Stimulated activated CD8-positive, alpha-beta memory T cell treated with anti-CD3 and anti-CD28 coated beads, Interleukin-7, amount 100 ng/mL, for 4 hours (primary cell): ENCODE data around the gene PDE4D.
"Not testable (repeated sequence)": the region's sequence is repeated elsewhere in the genome, so short reads cannot be mapped to it uniquely, and the experiment has no call there.

Source experiments
- DNase-seq, 2 donors: peaks; one replicate each; pipeline ENCODE4 v3.0.0-alpha.2; 2020; ENCODE audit warnings: low read depth in 2 of 2

Gene PDE4D

DNA sequence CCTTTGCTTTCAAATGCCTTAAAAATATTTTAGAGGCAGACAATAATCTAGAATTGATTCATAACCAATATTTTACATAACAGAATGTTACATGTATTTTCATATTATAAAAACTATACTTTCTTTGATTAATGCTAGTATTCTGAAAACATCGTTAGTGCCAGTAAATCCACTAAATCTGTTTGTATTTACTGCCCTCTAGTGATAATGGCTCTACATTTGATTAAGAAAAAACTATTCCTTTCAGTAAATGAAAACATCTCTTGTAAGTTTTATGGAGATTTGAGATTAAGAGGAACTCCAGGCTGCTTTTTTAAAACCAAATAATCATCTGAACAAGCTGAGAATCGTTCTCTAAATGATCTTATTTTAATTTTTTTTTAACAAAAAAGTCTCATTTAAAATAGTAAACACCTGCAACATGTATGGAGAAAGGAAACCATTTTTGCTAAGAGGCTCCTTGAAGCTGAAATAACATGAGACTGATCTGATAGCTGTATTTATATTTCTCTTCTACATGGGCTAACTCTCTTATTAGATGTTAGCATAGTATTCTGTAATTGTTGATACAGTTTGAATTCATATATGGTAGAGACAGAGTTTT, 886.0 kb downstream of the PDE4D start:
- no peak for DNase-seq

DNA sequence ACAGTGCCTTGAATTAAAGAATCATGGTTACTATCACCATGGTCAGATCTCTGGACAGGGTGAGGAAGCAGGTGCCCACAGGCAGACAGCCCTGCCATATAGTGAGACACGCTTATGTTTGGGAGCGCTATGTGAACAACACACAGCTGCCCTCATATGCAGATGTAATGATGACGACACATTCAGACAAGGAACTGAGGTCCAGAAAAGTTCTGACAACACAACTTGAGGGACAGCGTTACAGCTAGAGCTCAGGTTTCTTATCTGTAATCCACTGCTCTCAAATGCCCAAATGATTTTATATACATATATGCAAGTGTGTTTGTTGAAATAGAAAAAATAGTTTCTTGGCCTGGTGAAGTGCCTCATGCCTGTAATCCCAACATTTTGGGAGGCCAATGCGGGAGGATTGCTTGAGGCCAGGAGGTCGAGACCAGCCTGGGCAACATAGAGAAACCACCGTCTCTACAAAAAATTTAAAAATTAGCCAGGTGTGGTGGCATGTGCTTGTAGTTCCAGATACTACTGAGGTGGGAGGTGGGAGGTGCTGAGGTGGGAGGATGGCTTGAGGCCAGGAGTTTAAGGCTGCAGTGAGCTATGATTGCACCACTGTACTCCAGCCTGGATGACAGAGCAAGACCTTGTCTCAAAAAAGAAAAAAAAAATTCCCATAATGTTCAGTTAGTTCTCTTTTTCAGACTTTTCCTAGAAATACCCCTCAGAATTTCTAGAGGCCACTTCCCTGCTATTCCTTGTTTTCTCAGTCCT, 887.4 kb downstream of the PDE4D start:
- DNase-seq, result no peak

DNA sequence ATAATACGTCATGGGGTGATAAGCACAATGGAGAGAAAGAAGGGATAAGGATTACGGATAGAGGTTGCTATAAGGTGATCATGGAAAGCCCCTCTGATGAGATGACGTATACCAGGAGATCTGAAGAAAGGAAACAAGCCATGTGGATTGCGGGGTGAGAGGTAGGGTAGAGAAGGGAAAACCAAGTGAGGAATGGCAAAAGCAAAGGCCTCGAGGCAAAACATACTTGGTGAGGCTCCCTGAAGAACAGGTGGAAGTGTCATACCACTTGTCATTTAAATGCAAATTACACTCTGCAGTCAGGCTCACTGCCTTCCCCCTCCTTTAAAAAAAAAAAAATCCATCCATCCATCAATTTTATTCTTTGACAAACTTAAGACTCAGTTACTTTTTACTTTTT, 889.9 kb downstream of the PDE4D start:
- DNase-seq, result no peak

DNA sequence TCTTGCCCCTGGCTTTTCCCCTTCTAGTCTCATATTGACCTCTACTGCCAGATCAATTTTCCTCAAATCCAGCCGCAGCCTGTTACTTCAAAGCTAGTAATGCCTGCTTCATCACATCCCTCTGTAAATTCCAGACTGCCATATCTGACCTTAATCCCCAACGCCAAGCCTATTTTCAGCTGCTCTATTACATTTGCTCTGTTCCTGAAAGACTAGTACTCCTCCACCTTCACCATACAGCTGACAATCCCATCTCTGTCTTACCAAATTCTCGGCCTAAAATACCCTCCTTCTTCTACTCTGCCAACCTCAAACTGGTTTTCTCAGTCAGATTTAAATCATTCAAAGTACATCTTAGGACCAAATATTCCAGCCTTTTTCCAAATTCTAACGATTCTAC, 890.4 kb downstream of the PDE4D start:
- no peak for DNase-seq

DNA sequence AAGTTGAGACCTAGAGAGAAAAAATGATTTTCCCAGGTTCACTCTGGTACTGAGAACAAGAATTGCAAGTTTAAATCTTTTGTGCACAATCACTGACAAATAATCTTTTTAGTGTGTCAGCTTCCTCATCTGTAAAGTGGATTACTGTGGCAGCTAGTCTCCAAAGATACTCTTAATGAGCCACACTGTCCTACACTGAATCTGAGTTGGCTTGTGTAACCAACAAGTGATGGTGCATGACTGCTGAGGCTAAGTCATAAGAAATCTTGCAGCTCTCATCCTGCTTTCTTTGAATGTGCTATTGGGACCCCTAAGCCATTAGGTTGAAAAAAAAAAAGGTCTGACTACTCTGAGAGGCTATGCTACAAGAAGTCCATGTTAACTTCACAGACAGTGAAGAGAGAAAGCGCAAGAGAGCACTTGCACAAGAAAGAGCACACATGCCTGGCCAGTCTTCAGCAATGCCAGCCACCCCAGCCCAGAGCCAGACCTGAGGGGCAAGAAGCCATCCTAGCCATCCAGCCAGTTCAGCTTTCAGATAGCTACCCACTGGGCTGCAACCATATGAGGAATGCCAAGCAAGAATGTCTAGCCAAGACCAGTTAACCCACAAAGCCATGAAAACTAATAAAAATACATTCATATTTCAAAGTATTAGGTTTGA, 891.2 kb downstream of the PDE4D start:
- DNase-seq, result no peak

DNA sequence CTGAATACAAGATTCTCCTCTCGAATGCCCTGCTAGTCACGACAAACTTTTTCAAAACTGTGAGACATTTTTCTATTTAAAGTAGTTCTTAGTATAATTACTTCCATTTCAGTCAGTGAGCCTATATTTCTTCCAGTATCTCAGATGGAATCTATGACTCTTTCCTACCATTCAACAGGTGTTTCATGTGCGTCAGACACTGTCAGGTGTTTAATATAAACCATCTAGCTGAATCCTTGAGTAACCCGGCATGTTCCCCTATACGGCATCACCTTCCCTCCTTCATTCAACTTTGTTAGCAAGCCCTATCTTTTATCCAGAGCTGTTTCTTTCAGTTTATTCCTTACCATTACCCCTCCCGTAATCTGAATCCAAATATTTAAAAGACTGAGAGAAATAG, 891.8 kb downstream of the PDE4D start:
- no peak for DNase-seq

DNA sequence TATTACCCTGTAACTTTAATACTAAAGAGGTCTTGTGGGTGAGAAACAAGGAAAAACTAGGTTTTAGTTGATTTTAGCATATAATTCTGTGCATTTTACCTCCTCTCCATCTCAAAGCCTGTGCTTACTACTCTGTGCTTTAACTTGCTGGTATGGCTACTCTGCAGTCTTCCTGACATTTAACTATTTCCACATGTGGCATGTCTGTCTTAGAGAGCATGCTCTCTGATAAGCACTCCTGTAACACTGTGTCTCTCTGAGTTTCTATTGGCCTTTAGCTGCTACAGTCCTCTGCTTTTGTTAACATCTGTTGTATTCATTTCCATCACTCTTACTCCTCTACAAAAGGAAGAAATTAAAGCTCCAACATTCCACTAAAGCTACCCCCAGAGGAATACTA, 892.4 kb downstream of the PDE4D start:
- no peak for DNase-seq

DNA sequence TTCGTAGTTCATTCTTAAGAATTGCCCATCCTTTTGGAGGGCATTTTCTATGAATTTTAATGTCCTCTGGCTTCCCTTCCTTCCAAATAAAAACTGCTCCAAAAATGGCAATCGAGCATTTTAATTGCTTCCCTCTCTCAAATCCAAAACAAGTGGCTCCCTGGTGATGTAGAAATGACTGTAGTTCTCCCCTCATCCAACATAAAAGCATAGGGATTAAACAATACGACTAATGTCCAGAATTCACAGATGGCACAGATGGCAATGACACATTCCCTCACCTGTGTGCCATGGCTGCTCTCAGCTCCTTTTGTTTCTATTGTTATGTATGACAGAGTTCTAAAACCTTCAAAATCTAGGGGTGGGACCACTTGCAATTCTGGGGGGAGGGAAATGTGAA, 893.3 kb downstream of the PDE4D start:
- no peak for DNase-seq

DNA sequence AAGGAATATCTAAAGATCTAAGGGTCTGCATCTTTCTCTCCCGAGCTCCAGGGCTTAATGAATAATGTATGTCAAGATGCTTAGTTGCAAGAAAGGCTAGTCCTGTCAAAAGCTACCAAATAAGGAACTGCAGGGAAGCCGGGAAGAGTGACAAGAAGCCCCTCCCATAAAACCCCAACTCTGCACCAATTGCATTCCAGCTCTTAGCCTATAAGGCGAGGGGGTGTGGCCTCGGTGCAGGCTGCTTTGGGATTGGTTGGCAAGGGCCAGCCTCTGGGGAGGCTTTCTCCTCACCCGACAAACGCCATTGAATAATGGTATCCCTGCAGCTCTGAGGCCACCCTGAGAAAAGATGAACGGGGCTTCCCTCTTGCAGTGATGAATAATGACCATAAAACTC, 893.7 kb downstream of the PDE4D start:
- DNase-seq, result no peak

DNA sequence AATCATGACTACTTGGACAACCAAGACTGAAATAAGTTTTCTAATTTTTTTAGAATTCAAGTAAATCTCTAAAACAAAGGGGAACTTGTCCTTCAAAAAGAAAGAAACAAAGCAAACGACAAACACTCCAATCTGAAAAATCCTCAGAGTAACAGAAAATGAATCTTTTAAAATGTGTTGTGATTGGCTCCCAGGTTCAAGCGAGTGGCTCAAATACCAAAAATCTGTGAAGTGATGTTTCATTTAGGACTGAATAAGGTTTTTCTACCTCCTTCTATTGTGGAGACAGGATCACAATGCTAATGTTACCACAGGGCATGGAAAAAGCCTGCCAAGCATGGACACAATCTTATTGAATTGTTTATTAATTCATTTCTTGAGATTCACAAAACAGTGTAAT, 895.0 kb downstream of the PDE4D start:
- no peak for DNase-seq

DNA sequence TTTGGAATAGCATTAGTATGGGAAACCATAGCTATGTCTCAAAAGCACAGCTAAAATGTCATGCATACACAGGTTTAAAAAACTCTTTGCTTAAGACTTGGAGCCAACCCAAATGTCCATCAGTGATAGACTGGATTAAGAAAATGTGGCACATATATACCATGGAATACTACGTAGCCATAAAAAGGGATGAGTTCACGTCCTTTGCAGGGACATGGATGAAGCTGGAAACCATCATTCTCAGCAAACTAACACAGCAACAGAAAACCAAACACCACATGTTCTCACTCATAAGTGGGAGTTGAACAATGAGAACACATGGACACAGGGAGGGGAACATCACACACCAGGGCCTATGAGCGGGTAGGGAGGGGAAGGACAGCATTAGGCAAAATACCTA, 897.7 kb downstream of the PDE4D start:
- not testable (repeated sequence) for DNase-seq

DNA sequence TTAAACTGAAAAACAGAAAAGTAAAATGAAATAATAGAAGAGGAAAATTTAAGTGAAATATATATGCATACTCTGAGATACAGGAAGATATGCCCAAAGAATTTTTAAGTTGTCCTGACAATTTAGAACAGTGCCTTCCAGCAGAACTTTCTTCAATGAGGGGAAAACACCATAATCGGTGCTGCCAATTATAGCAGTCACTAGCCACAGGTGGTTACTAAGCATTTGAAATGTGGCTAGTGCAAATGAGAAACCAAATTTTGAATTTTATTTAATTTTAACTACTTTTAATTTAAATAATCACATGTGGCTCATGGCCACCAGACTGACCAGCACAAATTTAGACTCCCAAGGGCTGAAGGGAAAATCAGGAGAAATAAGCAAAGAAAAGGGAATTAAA, 900.1 kb downstream of the PDE4D start:
- DNase-seq, result no peak

DNA sequence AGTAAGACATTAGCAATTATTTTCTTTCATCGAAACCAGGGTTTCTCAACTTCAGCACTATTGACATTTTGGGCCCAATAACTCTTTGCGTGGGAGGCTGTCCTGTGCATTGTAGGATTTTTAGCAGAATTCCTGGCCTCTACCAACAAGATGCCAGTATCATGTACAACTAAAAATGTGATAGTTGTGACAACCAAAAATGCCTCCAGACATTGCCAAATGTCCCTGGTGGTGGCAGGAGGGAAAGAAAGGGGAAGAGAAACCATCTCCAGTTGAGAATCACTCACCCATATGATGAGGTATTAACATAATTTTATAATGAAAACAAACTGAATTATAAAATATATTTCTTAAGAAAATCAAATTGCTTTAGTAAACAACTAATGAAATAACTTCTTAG, 904.6 kb downstream of the PDE4D start:
- DNase-seq, result no peak

DNA sequence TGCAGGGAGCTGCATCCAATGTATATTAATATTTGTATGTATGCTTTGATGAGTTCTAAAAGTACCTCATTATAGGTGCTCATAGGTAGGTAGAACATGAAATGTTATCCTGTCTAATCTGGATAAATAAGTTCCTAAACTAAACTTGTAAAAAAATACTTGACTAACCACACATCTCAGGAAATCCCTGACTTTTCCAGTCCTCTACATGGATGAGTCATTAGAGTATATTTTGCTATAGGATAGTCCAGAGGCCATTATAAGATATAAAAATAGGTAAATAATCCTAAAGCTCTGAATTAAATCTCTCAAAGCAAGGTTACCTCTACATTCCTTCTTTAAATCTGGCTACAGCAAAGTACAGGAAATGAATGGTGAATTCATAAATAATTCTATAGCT, 906.3 kb downstream of the PDE4D start:
- no peak for DNase-seq

DNA sequence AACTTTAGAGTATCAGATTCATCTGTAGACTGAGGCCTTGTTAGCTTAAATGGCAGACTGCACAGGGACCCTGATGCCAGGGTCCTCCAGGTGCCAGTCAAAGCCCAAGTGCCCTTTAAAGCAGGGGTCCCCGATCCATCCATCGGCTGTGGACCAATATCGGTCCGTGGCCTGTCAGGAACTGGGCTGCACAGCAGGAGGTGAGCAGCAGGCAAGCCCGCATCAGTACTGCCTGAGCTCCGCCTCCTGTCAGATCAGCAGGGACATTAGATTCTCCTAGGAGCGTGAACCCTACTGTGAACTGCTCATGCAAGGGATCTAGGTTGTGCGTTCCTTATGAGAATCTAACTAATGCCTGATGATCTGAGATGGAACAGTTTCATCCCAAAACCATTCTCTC, 907.2 kb downstream of the PDE4D start:
- DNase-seq, result no peak

DNA sequence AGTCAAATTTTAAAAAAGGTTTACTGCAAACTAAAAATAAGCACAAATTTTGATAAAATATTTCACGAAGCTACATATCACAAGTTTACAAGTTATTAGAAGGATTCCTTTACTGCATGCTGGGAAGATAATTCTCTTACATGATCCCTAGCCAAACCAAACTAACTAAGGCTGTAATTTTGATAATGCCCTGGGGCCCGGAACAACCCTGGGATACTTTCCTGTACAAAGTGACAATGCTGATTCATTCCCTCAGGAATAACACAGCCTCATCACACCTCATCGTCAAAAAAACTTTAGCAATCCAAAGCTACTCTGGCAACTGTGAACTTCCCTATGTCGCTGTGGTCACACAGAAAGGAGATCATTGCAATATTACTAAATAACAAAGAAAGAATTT, 907.8 kb downstream of the PDE4D start:
- DNase-seq, result no peak

DNA sequence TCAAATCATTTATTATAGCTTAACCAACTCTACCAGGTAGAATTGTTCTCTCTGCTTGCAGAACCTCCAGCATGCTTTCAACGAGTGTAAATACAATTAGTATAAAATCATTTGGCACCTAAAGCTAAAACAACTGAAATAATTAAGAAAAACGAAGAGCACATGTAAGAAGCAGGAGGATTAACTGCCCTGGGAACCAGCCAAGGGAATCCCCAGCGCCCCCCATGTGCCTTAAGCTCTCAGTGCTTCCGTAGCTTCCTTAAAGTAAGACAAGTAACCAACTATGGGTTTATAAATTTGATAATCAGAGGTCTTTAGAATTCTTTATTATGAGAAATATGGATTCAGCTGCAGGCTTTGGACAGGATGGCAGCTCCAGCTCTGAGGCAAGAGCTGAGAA, 908.2 kb downstream of the PDE4D start:
- DNase-seq, result no peak

DNA sequence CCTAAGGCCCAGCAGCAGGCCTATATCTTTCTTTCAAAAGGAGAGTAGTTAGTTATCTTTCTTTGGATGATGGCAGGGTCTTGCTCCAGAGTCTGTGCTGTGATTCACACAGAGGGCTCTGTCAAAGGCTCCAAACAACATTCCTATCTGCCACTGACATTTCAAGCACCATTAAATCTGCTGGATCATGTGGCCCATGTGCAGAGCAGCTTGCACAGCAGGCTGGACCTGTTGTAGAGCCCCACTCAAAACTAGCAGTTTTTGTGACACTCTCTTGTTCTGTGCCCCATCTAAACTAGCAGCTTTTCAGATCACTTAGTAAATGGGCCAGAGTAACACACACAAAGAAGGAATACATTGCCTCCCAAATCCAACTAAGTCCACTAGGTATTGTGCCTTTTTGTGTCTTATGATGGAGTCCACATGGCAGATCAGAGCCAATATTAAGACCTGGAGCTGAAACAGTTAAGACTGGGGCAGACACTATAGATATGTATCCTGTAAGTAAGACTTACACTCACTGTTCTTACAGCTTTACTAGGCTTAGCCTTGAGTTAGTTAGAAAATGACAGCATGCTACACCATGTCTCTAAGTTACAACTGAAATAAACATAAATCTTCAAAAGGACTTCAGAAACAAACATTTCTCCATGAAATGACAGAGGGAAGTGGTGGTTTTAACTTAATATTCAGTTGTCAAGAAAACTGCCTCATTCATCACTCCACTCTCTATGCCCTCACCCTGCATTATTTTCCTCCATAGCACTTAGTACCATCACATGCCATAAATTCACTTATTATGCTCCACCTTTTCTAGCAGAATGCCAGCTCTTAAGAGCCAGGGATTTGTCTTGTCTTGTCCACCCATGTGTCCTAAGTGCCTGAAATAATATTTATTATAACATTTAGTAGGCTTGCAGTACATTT, 909.7 kb downstream of the PDE4D start:
- DNase-seq, result no peak

DNA sequence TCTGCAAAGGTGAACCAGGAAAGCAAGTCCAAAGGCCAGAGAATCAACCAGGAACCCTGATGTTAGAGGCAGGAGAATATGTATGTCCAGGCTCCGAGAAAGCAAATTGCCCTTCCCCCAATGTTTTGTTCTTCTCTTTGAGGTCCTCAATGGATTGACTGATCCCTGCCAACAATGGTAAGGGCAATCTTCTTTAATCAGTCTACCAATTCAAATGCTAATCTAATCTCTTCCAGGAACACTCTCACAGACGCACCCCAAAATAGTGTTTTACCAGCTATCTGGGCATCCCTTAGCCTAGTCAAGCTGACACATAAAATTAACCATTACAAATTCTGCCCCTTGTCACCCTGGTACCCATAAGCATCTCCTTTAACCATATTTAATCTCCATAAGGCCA, 912.6 kb downstream of the PDE4D start:
- no peak for DNase-seq

DNA sequence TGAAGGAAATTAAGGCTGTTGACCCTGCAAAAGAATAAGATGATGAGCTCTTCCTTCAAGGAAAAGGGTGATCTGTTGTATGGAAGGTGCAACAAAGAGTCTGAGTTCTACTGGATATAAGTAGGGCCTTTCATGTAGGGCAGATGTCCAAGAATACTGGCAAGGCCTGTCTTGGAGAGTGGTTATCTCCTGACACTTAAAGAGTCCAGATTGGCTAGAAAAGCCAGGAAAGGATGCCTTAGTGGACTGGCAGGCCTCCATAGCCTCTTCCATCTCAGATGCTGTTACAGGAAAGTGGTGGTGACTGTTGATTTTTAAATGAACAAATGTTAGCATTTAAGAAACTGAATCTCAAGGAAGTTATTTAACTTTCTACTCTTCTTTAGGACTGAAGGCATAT, 914.4 kb downstream of the PDE4D start:
- no peak for DNase-seq

DNA sequence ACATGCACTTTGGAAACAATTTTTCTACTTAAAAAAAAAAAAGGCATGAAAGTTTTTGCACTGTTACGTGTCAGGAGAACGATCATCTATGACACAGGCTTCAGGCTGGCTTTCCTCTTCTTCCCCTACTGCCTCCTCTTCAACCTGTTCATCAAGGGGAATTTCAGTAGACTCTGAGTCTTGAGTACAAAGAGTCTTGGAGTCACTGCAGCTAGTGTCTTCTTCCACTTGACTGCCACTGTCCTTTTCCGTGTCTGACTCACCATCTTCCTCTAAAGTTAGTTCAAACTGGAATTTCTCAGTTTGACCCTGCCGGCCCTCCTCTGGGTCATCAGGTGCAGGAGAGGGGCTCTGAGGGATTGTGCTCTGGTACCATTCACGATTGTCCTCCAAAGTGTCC, 918.9 kb downstream of the PDE4D start:
- DNase-seq, result no peak

DNA sequence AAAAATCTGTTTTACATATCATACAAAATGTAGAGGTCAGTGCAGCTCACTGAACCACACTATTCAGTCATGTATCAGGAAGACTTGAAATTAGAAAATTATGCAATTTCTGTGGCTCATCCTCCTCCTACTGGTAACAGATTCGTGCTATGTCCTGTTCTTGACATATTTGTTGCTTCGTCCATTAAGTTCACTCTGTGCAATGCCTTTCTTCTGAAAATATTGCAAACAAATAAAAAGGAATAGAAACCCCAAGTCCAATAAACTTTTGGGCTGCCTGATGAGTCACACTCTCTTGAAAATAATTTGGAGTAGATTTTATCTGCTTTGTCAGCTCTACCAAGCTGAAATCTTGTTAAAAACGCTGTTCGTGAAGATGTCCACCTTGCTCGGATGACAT, 919.4 kb downstream of the PDE4D start:
- no peak for DNase-seq
